Tibial nerve (tissue), 4 donors: ENCODE data around the gene PAQR9.

ENCODE experiments used
- EP300 ChIP-seq, 2 donors: sonication (generic); formaldehyde crosslinking; IDR thresholded peaks; one replicate each; pipeline ENCODE4 v1.6.1; 2017; ENCODE audit warnings: antibody characterized with exemption in 2 of 2, mild to moderate bottlenecking in 1 of 2
- POLR2A ChIP-seq, 2 donors: fragments of 450-650 bp; IDR thresholded peaks; one replicate each; pipeline ENCODE4 v1.6.1; 2017; ENCODE audit warnings: antibody characterized with exemption in 2 of 2, mild to moderate bottlenecking in 2 of 2, moderate library complexity in 2 of 2
- TF ChIP-seq, protein P1 (sequence below), 5 experiments: fragments of 200-600 bp in 3 of 5; fragments of 450-650 bp in 2 of 5; sonication (generic) in 3 of 5; IDR thresholded peaks; one replicate each; pipeline ENCODE4 v1.5.1; 2016 to 2019; ENCODE audit warnings: antibody characterized with exemption in 5 of 5, mild to moderate bottlenecking in 3 of 5, moderate library complexity in 2 of 5

DNA sequence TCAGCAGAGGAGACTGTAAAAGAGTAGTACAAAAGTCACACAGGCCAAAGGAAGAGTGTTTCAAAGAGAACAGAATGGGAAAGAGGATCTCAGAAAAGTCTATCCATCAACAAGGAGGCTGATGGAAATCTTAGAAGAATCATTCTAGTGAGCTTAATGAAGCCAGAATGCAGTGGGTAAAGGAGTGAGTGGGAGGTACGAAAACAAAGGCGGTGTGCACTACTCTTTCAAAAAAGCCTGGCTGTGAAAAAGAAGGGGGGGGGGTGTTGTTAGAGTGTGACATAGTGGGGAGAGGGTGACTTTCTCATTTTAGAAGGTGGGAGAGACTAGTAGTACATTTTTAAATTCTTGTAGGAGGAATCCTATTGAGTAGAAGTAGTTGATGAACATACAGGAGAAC, 11.7 kb downstream of the PAQR9 start:
- TF ChIP-seq POLR2A (IDR thresholded peaks at IDR 0.05) (no peak), EP300 (IDR thresholded peaks at IDR 0.05) (no peak)
- TF ChIP-seq, protein P1, sequence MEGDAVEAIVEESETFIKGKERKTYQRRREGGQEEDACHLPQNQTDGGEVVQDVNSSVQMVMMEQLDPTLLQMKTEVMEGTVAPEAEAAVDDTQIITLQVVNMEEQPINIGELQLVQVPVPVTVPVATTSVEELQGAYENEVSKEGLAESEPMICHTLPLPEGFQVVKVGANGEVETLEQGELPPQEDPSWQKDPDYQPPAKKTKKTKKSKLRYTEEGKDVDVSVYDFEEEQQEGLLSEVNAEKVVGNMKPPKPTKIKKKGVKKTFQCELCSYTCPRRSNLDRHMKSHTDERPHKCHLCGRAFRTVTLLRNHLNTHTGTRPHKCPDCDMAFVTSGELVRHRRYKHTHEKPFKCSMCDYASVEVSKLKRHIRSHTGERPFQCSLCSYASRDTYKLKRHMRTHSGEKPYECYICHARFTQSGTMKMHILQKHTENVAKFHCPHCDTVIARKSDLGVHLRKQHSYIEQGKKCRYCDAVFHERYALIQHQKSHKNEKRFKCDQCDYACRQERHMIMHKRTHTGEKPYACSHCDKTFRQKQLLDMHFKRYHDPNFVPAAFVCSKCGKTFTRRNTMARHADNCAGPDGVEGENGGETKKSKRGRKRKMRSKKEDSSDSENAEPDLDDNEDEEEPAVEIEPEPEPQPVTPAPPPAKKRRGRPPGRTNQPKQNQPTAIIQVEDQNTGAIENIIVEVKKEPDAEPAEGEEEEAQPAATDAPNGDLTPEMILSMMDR (IDR thresholded peaks at IDR 0.05), result no peak
